GM19455 (cell line): ENCODE results near the gene ONECUT1.

Source experiments
- ATAC-seq: cut with Tn5 transposase; IDR thresholded peaks from one replicate; pipeline ENCODE4 v1.9.1; 2021; ENCODE audit not compliant: unreplicated experiment

ONECUT1 gene

GRCh38 chr15:52797625-52798501, 7.7 kb upstream of the ONECUT1 start:
- ATAC-seq, result no peak

DNA sequence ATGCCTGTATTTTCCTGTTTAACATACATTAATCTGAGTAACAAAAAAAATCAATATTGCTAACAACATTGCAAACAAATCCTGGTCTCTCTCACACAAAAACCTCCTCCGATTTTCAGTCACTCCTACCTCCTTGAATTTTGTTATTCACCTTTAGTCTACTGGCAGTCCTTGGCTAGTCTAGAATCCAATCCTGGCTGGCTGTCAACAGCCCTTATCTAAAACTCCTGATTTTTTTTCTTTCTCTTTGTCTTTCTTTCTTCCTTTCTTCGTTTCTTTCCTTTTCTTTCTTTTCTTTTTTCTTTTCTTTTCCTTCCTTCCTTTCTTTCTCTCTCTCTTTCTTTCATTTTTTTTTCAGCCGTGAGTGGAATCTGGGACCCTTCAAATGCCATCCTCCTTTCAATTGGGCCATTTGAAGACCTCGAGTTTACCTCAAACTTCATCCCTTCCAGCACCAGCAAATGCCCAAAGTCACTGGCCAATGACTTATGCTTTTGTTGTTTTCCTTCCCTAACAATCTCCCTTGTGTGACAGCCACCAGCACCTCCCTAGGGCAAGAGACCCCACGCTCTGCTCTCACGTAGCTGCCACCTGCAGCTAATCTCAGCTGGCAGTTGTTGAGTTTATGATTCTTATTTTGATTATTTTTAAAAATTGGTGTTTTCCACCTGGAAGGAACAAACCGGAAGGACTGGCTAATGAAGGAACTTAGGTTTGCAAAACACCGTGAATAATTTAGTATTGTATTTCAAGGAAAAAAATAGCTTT, 6.8 kb upstream of the ONECUT1 start:
- no peak for ATAC-seq

- ATAC-seq, result no peak
Measured at GRCh38 chr15:52796228-52796521, 6.0 kb upstream of the ONECUT1 start.

- ATAC-seq, result no peak
Measured at GRCh38 chr15:52795464-52796227, 5.5 kb upstream of the ONECUT1 start.

GRCh38 chr15:52794665-52795463, 4.7 kb upstream of the ONECUT1 start:
- no peak for ATAC-seq

- ATAC-seq, result no peak
Measured at GRCh38 chr15:52791776-52792175, 1.6 kb upstream of the ONECUT1 start.

DNA sequence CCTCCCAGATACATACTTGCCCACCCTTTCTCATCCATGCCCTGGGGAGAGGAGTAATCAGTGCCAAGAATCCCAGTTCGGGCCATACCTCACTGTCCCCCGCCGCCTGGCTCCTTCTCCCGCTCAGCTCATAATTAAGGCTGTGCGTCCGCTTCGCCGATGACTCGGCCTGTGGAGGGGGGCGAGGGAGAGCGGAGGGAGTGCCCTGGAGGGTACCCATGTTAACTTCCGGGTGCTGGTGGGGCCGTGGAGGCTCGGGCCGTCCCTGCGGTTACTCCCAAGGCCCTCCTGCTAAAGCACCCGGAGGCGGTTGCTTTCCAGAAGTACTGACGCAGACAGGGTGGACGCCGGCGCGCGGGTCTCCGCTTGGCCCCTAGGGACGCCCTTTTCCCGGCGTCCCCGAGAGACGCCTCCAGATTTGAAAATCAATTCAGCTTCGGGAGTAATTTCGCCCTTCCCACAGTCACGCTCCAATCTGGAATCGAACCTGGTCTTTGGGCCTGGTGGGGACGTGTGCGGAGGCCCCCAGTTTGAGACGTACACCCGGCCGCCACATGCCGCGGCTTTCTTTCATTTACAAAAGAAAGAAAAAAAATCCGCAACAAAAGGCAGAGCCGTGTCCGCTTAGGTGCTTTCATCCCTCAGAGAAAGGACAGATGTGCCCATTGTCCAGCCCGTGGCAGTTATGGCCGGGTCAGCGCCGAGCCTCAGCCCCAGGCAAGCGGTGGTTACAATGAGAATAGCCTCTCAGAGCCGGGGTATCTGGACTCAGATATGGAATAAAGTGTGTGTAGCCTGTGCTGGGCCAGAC, 1.0 kb upstream of the ONECUT1 start:
- no peak for ATAC-seq

GRCh38 chr15:52789601-52790168, 451 bp downstream of the ONECUT1 start:
- no peak for ATAC-seq

DNA sequence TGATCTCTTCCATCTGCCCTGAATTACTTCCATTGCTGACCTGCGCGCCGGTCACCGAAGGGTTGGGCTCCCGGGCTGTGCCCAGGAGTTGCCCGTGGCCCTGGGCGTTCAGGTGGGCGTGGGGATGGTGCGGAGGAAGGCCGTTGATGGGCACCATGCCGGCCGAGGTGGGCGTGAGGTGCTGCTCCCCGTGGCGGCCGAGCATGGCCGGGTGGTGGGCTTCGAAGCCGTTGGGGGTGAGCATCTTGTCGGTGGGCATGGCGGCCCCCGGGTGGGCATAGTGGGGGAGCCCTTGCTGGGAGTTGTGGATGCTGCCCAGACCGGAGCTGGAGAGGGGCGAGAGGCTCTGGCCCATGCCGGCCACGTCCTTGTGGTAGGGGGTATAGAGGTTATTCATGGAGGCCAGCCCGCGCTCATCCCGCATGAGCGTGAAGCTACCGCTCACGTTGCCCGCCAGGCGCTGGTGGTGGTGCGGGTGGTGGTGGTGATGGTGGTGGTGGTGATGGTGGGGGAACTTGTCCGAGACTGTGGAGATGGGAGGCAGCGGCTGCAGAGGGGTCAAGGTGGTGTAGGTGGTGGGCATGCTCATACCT, 1.0 kb downstream of the ONECUT1 start:
- no peak for ATAC-seq

- no peak for ATAC-seq
Measured at GRCh38 chr15:52788099-52788986, 1.8 kb downstream of the ONECUT1 start.

- no peak for ATAC-seq
Measured at GRCh38 chr15:52787549-52788098, 2.5 kb downstream of the ONECUT1 start.

GRCh38 chr15:52787123-52787503, 3.0 kb downstream of the ONECUT1 start:
- no peak for ATAC-seq

- no peak for ATAC-seq
Measured at GRCh38 chr15:52786436-52787122, 3.6 kb downstream of the ONECUT1 start.

- no peak for ATAC-seq
Measured at GRCh38 chr15:52785672-52786406, 4.3 kb downstream of the ONECUT1 start.

GRCh38 chr15:52784799-52785671, 5.1 kb downstream of the ONECUT1 start:
- ATAC-seq, result no peak
